GM12801 (cell line): ENCODE results near the gene CIAO1.

Experiments used
- CTCF ChIP-seq: IDR thresholded peaks from one replicate; pipeline ENCODE4 v1.5.1; 2011; ENCODE audit warnings: control low read depth; ENCODE audit not compliant: insufficient read length; ENCODE audit errors: extremely low read depth

Gene CIAO1

GRCh38 chr2:96305091-96305978 lies 39.3 kb downstream of the CIAO1 start, which contains the start of gene SNRNP200:
TSS of gene SNRNP200 (minus strand) at chr2:96305546. CDS start at chr2:96305437, 109 bp downstream.
- no peak for TF ChIP-seq CTCF

- no peak for TF ChIP-seq CTCF
Observed at GRCh38 chr2:96305979-96306308, 39.9 kb downstream of the CIAO1 start.

- TF ChIP-seq CTCF = no peak
Observed at GRCh38 chr2:96306370-96306769, 40.3 kb downstream of the CIAO1 start.

- TF ChIP-seq CTCF = no peak
Observed at GRCh38 chr2:96308248-96308647, 42.2 kb downstream of the CIAO1 start.

- TF ChIP-seq CTCF = no peak
Observed at GRCh38 chr2:96315005-96315399, 49.0 kb downstream of the CIAO1 start.

GRCh38 chr2:96315400-96316071 lies 49.5 kb downstream of the CIAO1 start:
- no peak for TF ChIP-seq CTCF

- no peak for TF ChIP-seq CTCF
Observed at GRCh38 chr2:96316999-96317398, 51.0 kb downstream of the CIAO1 start.
